ENCODE data around the gene KCNQ1.

The KCNQ1 gene

DNA sequence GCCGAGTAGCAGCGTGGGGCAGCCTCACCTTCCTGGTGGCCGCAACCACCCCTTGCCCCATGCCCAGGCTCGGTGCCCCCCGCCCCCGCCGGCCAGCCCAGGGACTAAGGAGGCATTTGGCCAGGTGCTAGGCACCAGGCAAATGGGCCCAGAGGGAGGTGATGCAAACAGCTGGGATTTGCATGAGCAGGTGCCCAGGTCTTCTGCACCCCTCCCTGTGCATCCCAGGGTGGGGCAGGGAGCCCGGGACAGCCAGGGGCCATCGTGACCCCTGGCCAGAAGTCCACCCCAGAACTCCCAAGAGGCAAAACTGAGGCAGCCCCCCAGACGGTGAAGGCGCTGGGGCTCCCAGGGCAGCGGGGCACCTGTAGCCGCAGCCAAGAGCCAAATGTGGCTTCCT, 18.6 kb upstream of the KCNQ1 start:
- DNase-seq: no peak

GRCh38 chr11:2426826-2427521, 17.8 kb upstream of the KCNQ1 start:
- DNase-seq: no peak

GRCh38 chr11:2427721-2428321, 17.0 kb upstream of the KCNQ1 start:
- DNase-seq: no peak

- DNase-seq: peak; percentile 65 to 90 (median 76)
These were observed 16.4 kb upstream of the KCNQ1 start for GRCh38 chr11:2428322-2428795.

- DNase-seq: no peak
These were observed 13.4 kb upstream of the KCNQ1 start for GRCh38 chr11:2431395-2431794.

- no peak for DNase-seq
These were observed 12.6 kb upstream of the KCNQ1 start for GRCh38 chr11:2432171-2432621.

GRCh38 chr11:2432628-2433071, 12.2 kb upstream of the KCNQ1 start:
- DNase-seq: peak in 1 of 5 donors; percentile 8

- DNase-seq: peak in 1 of 5 donors; percentile 2
These were observed 11.5 kb upstream of the KCNQ1 start for GRCh38 chr11:2433106-2433925.

DNA sequence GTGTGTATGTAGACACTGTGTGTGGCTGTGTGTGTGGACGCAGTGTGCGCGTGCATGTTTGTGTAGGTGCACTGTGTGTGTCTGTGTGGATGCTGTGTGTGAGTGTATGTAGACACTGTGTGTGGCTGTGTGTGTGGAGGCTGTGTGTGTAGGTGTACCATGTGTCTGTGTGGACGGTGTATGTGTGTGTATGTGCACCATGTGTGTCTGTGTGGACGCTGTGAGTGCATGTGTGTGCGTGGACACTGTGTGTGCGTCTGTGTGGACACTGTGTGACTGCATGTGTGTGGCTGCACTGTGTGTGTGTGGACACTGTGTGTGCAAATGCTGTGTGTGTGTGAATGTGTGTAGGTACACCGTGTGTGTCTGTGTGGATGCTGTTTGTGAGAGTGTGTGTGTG, 10.8 kb upstream of the KCNQ1 start:
- no peak for DNase-seq

- no peak for DNase-seq
These were observed 10.1 kb upstream of the KCNQ1 start for GRCh38 chr11:2434506-2435255.

GRCh38 chr11:2435288-2436012, 9.4 kb upstream of the KCNQ1 start:
- peak in 1 of 5 donors; percentile 5 for DNase-seq

GRCh38 chr11:2436013-2436520, 8.7 kb upstream of the KCNQ1 start:
- DNase-seq: peak in 1 of 5 donors; percentile 10

DNA sequence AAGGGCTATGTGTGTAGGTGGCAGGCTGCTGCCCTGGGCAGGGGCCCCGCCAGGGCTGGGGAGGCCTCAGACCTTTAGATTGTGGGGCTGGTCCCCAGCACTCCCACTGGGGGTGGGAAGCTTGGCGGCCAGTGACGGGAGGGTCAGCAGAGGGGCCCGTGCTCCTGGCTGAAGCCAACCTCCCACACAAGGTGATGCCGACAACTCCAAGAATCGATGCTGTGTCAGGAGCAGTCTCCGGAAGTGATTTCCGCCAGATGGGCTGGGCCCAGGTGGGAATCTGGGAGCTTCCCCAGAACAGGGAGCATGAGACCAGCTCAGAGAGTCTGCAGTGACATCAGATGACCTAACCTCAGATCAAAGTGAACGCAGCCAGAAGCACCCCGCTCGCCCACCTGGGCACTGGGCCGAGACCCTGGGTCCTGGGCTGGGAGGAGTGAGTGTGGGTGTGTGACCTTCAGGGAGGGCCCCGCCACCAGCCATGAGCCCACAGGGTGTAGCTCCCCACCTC, 8.2 kb upstream of the KCNQ1 start:
- peak in 1 of 5 donors; percentile 4 for DNase-seq

GRCh38 chr11:2437516-2437915, 7.3 kb upstream of the KCNQ1 start:
- DNase-seq: no peak

GRCh38 chr11:2439820-2440219, 5.0 kb upstream of the KCNQ1 start:
- DNase-seq: no peak

- DNase-seq: no peak
These were observed 4.2 kb upstream of the KCNQ1 start for GRCh38 chr11:2440646-2441045.

DNA sequence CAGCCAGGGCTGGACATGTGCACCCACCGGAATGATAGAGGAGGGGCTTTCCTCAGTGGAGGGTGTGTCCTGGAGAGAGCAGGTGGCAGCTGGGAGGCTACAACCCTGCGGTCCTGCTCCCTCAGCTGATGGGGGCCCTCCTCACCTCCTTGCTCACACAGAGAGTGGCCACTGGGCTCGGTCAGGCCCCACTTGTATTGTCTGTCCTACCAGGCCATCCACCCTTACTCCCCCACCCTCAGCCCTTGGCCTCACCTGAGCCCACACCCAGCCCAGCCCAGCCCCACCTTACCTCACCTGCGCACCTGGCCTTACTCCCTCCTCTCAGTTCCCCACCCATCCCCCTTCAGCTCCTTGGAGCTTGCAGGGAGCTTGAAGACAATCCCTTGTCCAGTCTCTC, 3.6 kb upstream of the KCNQ1 start:
- no peak for DNase-seq

GRCh38 chr11:2442589-2442988, 2.2 kb upstream of the KCNQ1 start:
- no peak for DNase-seq

DNA sequence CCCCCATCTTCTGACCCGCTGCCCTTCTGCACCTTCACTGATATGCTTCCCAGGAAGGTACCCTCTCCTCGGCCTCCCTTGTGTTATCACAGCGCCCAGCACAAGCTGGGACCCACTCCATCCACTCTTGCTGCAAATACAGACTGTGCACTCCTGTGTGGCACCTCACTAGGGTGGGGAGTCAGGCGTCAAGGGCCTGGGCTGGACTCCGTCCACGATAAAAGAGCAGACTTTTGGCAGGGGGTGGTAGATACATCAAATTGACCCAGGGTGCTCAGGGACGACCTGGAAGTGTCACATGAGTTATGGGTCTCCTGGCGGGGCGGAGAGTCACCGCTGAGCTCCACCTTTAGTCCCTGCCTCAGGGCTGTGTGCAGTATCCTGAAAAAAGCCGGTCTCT, 1.4 kb upstream of the KCNQ1 start:
- no peak for DNase-seq

GRCh38 chr11:2443881-2444820, 657 bp upstream of the KCNQ1 start, which contains the start of gene TRPM5:
TSS of gene TRPM5 (minus strand) at chr11:2444514. CDS start at chr11:2423036, 21,478 bp downstream.
- peak; percentile 40 to 78 (median 70) for DNase-seq

All from T-helper 1 cell (primary cell).